Measurements from ENCODE around the gene GPR143.

GPR143 gene

GRCh38 chrX:9765072-9765736, 443 bp downstream of the GPR143 start:
- TF ChIP-seq, protein P1, sequence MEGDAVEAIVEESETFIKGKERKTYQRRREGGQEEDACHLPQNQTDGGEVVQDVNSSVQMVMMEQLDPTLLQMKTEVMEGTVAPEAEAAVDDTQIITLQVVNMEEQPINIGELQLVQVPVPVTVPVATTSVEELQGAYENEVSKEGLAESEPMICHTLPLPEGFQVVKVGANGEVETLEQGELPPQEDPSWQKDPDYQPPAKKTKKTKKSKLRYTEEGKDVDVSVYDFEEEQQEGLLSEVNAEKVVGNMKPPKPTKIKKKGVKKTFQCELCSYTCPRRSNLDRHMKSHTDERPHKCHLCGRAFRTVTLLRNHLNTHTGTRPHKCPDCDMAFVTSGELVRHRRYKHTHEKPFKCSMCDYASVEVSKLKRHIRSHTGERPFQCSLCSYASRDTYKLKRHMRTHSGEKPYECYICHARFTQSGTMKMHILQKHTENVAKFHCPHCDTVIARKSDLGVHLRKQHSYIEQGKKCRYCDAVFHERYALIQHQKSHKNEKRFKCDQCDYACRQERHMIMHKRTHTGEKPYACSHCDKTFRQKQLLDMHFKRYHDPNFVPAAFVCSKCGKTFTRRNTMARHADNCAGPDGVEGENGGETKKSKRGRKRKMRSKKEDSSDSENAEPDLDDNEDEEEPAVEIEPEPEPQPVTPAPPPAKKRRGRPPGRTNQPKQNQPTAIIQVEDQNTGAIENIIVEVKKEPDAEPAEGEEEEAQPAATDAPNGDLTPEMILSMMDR (IDR thresholded peaks at IDR 0.05; ENCODE audit: extremely low read depth, missing control alignments): no peak

DNA sequence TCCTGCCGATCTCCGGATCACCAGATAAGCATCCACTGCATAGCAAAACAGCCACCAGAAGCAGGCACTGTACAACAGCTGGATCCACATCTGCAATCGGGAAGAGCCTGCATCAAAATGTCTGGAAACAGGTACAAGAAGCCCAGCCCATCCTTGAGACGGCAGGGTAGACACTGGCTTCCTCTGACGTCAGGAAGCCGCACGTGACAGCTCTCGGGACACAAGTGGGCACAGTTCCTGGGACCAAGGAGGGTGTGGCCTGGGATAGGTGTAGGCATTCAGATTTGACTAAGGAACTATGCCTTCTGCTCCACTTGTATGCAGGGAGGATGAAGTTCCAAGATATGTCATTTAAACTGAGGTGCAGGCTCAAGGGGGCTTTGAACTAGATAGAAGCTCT, 6.3 kb downstream of the GPR143 start:
- TF ChIP-seq, protein P1 (IDR thresholded peaks at IDR 0.05; ENCODE audit: extremely low read depth, missing control alignments): no peak
- no peak for DNase-seq (ENCODE audit: low spot score)

More at GRCh38 chrX:9765072-9765736, 443 bp downstream of the GPR143 start:
- DNase-seq (ENCODE audit: low spot score): no peak

- no peak for DNase-seq (ENCODE audit: low spot score)
- TF ChIP-seq, protein P1 (IDR thresholded peaks at IDR 0.05; ENCODE audit: extremely low read depth, missing control alignments): no peak
Measured at GRCh38 chrX:9758021-9758638, 7.5 kb downstream of the GPR143 start.

GRCh38 chrX:9757366-9757765, 8.3 kb downstream of the GPR143 start:
- TF ChIP-seq, protein P1 (IDR thresholded peaks at IDR 0.05; ENCODE audit: extremely low read depth, missing control alignments): no peak
- no peak for DNase-seq (ENCODE audit: low spot score)

GRCh38 chrX:9749146-9749692, 16.4 kb downstream of the GPR143 start:
- no peak for DNase-seq (ENCODE audit: low spot score)
- TF ChIP-seq, protein P1 (IDR thresholded peaks at IDR 0.05; ENCODE audit: extremely low read depth, missing control alignments): no peak

- TF ChIP-seq, protein P1 (IDR thresholded peaks at IDR 0.05; ENCODE audit: extremely low read depth, missing control alignments): no peak
- no peak for DNase-seq (ENCODE audit: low spot score)
Measured at GRCh38 chrX:9747644-9748043, 18.0 kb downstream of the GPR143 start.

- no peak for DNase-seq (ENCODE audit: low spot score)
- TF ChIP-seq, protein P1 (IDR thresholded peaks at IDR 0.05; ENCODE audit: extremely low read depth, missing control alignments): no peak
Measured at GRCh38 chrX:9746148-9746888, 19.3 kb downstream of the GPR143 start.

Measured in GM20000 (cell line).